Trophoblast cell (in vitro differentiated cells and primary cell): Measurements from ENCODE around the gene AMDHD2.

Experiments used
- DNase-seq, 2 donors: peaks; one replicate each; pipeline ENCODE4 v3.0.0-alpha.2; 2016
- H2AFZ ChIP-seq: 2 replicates; pipeline ENCODE4 v1.6.1; 2013; ENCODE audit warnings: low read length, moderate library complexity, mild to moderate bottlenecking; ENCODE audit not compliant: insufficient read depth, poor library complexity
- H2AK5ac ChIP-seq: 2 replicates; pipeline ENCODE4 v1.6.1; 2013; ENCODE audit warnings: mild to moderate bottlenecking, low read length
- H2BK120ac ChIP-seq: 2 replicates; pipeline ENCODE4 v1.6.1; 2013; ENCODE audit warnings: low read length, mild to moderate bottlenecking, moderate library complexity; ENCODE audit not compliant: insufficient read depth, poor library complexity
- H2BK12ac ChIP-seq: 2 replicates; pipeline ENCODE4 v1.6.1; 2013; ENCODE audit warnings: mild to moderate bottlenecking, low read length, moderate library complexity
- H2BK5ac ChIP-seq: 2 replicates; pipeline ENCODE4 v1.6.1; 2013; ENCODE audit warnings: low read length, low read depth, moderate library complexity, mild to moderate bottlenecking; ENCODE audit not compliant: poor library complexity
- H3K14ac ChIP-seq: 2 replicates; pipeline ENCODE4 v1.6.1; 2013; ENCODE audit warnings: mild to moderate bottlenecking, low read length
- H3K18ac ChIP-seq: 2 replicates; pipeline ENCODE4 v1.6.1; 2013; ENCODE audit warnings: mild to moderate bottlenecking, low read length
- H3K23ac ChIP-seq: 2 replicates; pipeline ENCODE4 v1.6.1; 2013; ENCODE audit warnings: low read length
- H3K27ac ChIP-seq: 2 replicates; pipeline ENCODE4 v1.5.1; 2013; ENCODE audit warnings: low read depth, mild to moderate bottlenecking, inconsistent platforms, low read length, moderate library complexity
- H3K27me3 ChIP-seq: 2 replicates; pipeline ENCODE4 v1.6.1; 2013; ENCODE audit warnings: inconsistent platforms, mild to moderate bottlenecking, low read length, moderate library complexity; ENCODE audit not compliant: insufficient read depth
- H3K36me3 ChIP-seq, 2 experiments: 1 replicate in 1 of 2; 2 replicates in 1 of 2; pipeline ENCODE4 v1.6.1; 2013; ENCODE audit warnings: low read length in 2 of 2, mild to moderate bottlenecking in 2 of 2, moderate library complexity in 1 of 2; ENCODE audit not compliant: insufficient read depth in 2 of 2, control insufficient read depth in 1 of 2
- H3K4ac ChIP-seq: 2 replicates; pipeline ENCODE4 v1.6.1; 2013; ENCODE audit warnings: low read depth, mild to moderate bottlenecking, low read length, moderate library complexity
- H3K4me1 ChIP-seq, 2 experiments: 1 replicate in 1 of 2; 2 replicates in 1 of 2; pipeline ENCODE4 v1.6.1; 2013; ENCODE audit warnings: low read length in 2 of 2, mild to moderate bottlenecking in 2 of 2, moderate library complexity in 1 of 2; ENCODE audit not compliant: insufficient read depth in 2 of 2, control insufficient read depth in 1 of 2
- H3K4me2 ChIP-seq: 2 replicates; pipeline ENCODE4 v1.6.1; 2013; ENCODE audit warnings: inconsistent platforms, mild to moderate bottlenecking, low read length, moderate library complexity
- H3K4me3 ChIP-seq: 2 replicates; pipeline ENCODE4 v1.5.1; 2013; ENCODE audit warnings: mild to moderate bottlenecking, low read depth, low read length, inconsistent platforms
- H3K79me1 ChIP-seq: one replicate; pipeline ENCODE4 v1.6.1; 2013; ENCODE audit warnings: low read length
- H3K79me2 ChIP-seq: 2 replicates; pipeline ENCODE4 v1.6.1; 2013; ENCODE audit warnings: low read length, mild to moderate bottlenecking; ENCODE audit not compliant: control insufficient read depth, insufficient read depth, poor library complexity
- H3K9ac ChIP-seq: 2 replicates; pipeline ENCODE4 v1.6.1; 2013; ENCODE audit warnings: mild to moderate bottlenecking, low read length
- H3K9me3 ChIP-seq: 2 replicates; pipeline ENCODE4 v1.6.1; 2013; ENCODE audit warnings: low read depth, mild to moderate bottlenecking, control low read depth, inconsistent platforms, low read length; ENCODE audit not compliant: insufficient read depth
- H4K12ac ChIP-seq: 2 replicates; pipeline ENCODE4 v1.6.1; 2013; ENCODE audit warnings: low read depth, mild to moderate bottlenecking, low read length, moderate library complexity
- H4K8ac ChIP-seq: 2 replicates; pipeline ENCODE4 v1.6.1; 2013; ENCODE audit warnings: low read depth, mild to moderate bottlenecking, low read length, moderate library complexity
- H4K91ac ChIP-seq: one replicate; pipeline ENCODE4 v1.6.1; 2013; ENCODE audit warnings: low read depth, mild to moderate bottlenecking, low read length, moderate library complexity
- WGBS: extraction: QIAGEN DNeasy Blood & Tissue Kit; methylation state at CpG from one replicate; pipeline ENCODE4 v1.1.7; 2013; ENCODE audit warnings: missing lambda C conversion rate; ENCODE audit not compliant: insufficient read length, insufficient coverage; ENCODE audit errors: extremely low coverage; 5-methylcytosine and 5-hydroxymethylcytosine counted together

The AMDHD2 gene

GRCh38 chr16:2497116-2497630 is 23.0 kb upstream of the AMDHD2 start:
- peak in 1 of 2 donors; percentile 67 for DNase-seq
- WGBS = no CpG with 5 or more reads among the region's 21 CpGs
- H2BK12ac ChIP-seq = no peak overlapping the region

DNA sequence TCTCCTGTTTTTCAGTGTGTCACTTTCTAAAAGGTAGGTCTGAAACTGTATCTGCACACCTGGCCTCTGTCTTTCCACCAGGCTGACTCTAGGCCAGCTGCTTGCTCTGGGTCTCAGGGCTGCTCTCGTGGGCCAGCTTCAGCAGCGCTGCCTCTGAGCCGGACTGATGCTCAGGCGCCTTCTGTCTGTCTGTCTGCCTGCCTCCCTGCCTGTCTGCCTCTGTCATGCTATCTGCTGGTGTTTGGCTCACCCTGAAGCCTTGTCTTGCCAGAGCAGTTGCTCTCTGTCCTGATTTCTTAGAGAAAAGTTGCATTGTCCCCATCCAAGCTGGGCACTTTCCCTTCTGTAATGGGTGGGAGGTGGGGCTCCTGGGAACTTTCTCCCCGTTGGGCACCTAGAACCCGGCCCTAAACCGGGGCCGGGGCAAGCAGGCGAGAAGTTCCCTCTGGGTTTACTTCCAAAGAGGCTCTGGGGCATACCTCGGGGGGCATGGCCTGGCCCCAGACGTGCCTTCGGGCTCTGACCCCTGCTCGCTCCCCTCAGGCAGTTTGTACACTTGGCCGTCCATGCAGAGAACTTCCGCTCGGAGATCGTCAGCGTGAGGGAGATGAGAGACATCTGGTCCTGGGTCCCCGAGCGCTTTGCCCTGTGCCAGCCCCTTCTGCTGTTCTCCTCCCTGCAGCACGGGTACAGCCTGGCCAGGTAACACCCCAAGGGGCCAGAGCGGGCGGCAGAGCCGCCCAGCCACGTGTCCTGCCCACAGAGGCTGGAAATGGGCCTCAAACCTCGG is 22.3 kb upstream of the AMDHD2 start:
- no peak overlapping the region for H2BK12ac ChIP-seq
- H3K27me3 ChIP-seq = no peaks in the 10 kb centered on the region
- H3K23ac ChIP-seq = no peak overlapping the region
- no peak overlapping the region for H4K12ac ChIP-seq
- peaks cover 17 to 20% of the 10 kb centered on the region in 2 experiments for H3K36me3 ChIP-seq
- H3K9ac ChIP-seq = no peak overlapping the region
- H2BK120ac ChIP-seq = no peak overlapping the region
- no peak for DNase-seq
- no peak overlapping the region for H3K4me2 ChIP-seq
- no peak overlapping the region for H3K4me3 ChIP-seq
- H3K4me1 ChIP-seq = peaks cover 2 to 3% of the 10 kb centered on the region in 2 experiments
- no peak overlapping the region for H4K91ac ChIP-seq
- H3K9me3 ChIP-seq = no peaks in the 10 kb centered on the region
- H3K79me1 ChIP-seq = no peaks in the 10 kb centered on the region
- H2AFZ ChIP-seq = no peak overlapping the region
- H4K8ac ChIP-seq = no peak overlapping the region
- H3K14ac ChIP-seq = no peak overlapping the region
- H3K79me2 ChIP-seq = no peaks in the 10 kb centered on the region
- no peak overlapping the region for H3K27ac ChIP-seq
- no CpG with 5 or more reads among the region's 26 CpGs for WGBS
- no peak overlapping the region for H3K4ac ChIP-seq
- no peak overlapping the region for H2BK5ac ChIP-seq
- H3K18ac ChIP-seq = no peak overlapping the region
- H2AK5ac ChIP-seq = no peak overlapping the region

More at GRCh38 chr16:2497116-2497630, 23.0 kb upstream of the AMDHD2 start:
- H3K4me2 ChIP-seq = no peak overlapping the region
- H3K27ac ChIP-seq = no peak overlapping the region
- no peak overlapping the region for H4K8ac ChIP-seq
- no peak overlapping the region for H2BK5ac ChIP-seq
- no peak overlapping the region for H3K9ac ChIP-seq
- H3K79me1 ChIP-seq = no peaks in the 10 kb centered on the region
- H4K12ac ChIP-seq = no peak overlapping the region
- H2AK5ac ChIP-seq = no peak overlapping the region
- peaks cover 17 to 20% of the 10 kb centered on the region in 2 experiments for H3K36me3 ChIP-seq
- H3K79me2 ChIP-seq = no peaks in the 10 kb centered on the region
- H2BK120ac ChIP-seq = no peak overlapping the region
- H3K4ac ChIP-seq = no peak overlapping the region
- H4K91ac ChIP-seq = no peak overlapping the region
- peaks cover 0 to 2% of the 10 kb centered on the region in 2 experiments for H3K4me1 ChIP-seq
- no peak overlapping the region for H3K14ac ChIP-seq
- H3K9me3 ChIP-seq = no peaks in the 10 kb centered on the region
- H3K18ac ChIP-seq = no peak overlapping the region
- no peak overlapping the region for H3K23ac ChIP-seq
- no peak overlapping the region for H3K4me3 ChIP-seq
- H2AFZ ChIP-seq = no peak overlapping the region
- H3K27me3 ChIP-seq = no peaks in the 10 kb centered on the region

GRCh38 chr16:2498531-2499253 is 21.5 kb upstream of the AMDHD2 start:
- H4K91ac ChIP-seq = no peak overlapping the region
- H3K9me3 ChIP-seq = no peaks in the 10 kb centered on the region
- no peak overlapping the region for H3K14ac ChIP-seq
- no peak overlapping the region for H2BK5ac ChIP-seq
- no peak overlapping the region for H2AK5ac ChIP-seq
- H3K27ac ChIP-seq = no peak overlapping the region
- H3K4me3 ChIP-seq = no peak overlapping the region
- no peak overlapping the region for H3K23ac ChIP-seq
- no peak overlapping the region for H2BK12ac ChIP-seq
- peaks cover 17 to 20% of the 10 kb centered on the region in 2 experiments for H3K36me3 ChIP-seq
- WGBS = no CpG with 5 or more reads among the region's 15 CpGs
- H2AFZ ChIP-seq = no peak overlapping the region
- H3K27me3 ChIP-seq = no peaks in the 10 kb centered on the region
- H3K79me1 ChIP-seq = no peaks in the 10 kb centered on the region
- H3K18ac ChIP-seq = no peak overlapping the region
- H3K79me2 ChIP-seq = no peaks in the 10 kb centered on the region
- H4K8ac ChIP-seq = no peak overlapping the region
- peaks cover 2 to 3% of the 10 kb centered on the region in 2 experiments for H3K4me1 ChIP-seq
- no peak overlapping the region for H3K4ac ChIP-seq
- H2BK120ac ChIP-seq = no peak overlapping the region
- H3K4me2 ChIP-seq = no peak overlapping the region
- no peak overlapping the region for H4K12ac ChIP-seq
- no peak for DNase-seq
- H3K9ac ChIP-seq = no peak overlapping the region

- Histone ChIP-seq H2BK120ac (no peak overlapping the region), H3K18ac (no peak overlapping the region), H3K9me3 (no peaks in the 10 kb centered on the region), H3K14ac (no peak overlapping the region), H3K79me2 (no peaks in the 10 kb centered on the region), H3K27me3 (no peaks in the 10 kb centered on the region), H3K4me3 (no peak overlapping the region), H3K4me1 (peaks cover 2 to 3% of the 10 kb centered on the region in 2 experiments), H3K9ac (no peak overlapping the region), H2BK5ac (no peak overlapping the region), H4K91ac (no peak overlapping the region), H4K12ac (no peak overlapping the region), H3K4ac (no peak overlapping the region), H3K79me1 (no peaks in the 10 kb centered on the region), H3K4me2 (no peak overlapping the region), H4K8ac (no peak overlapping the region), H3K23ac (no peak overlapping the region), H3K36me3 (peaks cover 17 to 20% of the 10 kb centered on the region in 2 experiments), H2AFZ (no peak overlapping the region), H2AK5ac (no peak overlapping the region), H3K27ac (no peak overlapping the region), H2BK12ac (no peak overlapping the region)
- no peak for DNase-seq
- no CpG with 5 or more reads among the region's 6 CpGs for WGBS
Observed at GRCh38 chr16:2499454-2499853, 20.7 kb upstream of the AMDHD2 start.
